ENCODE results near the gene SP7. TPM values are rescaled to one million over a fixed set of nuclear protein-coding genes. Genes with fewer than 3 reads are reported as not detected.
"Not testable (repeated sequence)": the region's sequence is repeated elsewhere in the genome, so short reads cannot be mapped to it uniquely, and the experiment has no call there.

SP7 gene
- total and polyA plus RNA-seq, 12 donors: not detected

DNA sequence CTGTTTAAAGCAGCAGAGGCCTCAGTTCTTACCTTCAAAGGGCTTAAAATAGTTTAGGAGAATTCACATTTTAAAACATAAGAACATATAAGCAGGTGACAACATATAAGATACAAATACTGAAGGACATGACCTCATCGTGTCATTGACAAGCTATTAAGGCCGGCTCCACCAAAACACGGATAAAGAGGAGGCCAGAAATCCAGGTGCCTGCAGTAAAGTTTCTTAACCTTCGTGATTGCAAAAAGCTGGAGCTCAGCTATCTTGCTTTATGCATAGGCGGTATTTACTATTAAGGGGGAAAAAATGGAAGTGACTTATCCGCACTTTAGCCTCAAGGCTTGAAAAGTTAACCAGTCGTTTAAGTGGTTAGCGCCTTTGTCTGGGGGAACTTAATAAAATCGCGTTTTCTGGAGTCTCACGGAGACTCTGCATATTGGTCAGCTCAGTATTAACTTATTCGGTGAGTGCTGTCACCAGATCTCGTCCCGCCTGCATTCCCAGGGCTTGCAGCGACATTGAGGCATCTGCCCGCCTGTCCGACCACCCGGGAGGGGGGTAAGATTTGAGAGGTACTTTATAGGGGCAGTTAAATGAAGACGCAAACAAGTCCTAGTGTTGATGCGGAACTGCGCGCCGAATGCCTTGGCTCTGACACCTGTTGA, 42.7 kb upstream of the SP7 start:
- Histone ChIP-seq H3K4me3 (peak overlapping the region; percentile 40 to 70 (median 60)), H3K36me3 (peaks cover 0 to 27% (median 19%) of the 10 kb centered on the region in 9 donors), H3K27ac (peak overlapping the region; percentile 91 to 99 (median 96)), H3K4me1 (peaks cover 16 to 42% (median 37%) of the 10 kb centered on the region in 9 donors), H3K9me3 (no peaks in the 10 kb centered on the region), H3K27me3 (no peaks in the 10 kb centered on the region)
- TF ChIP-seq, protein P1, sequence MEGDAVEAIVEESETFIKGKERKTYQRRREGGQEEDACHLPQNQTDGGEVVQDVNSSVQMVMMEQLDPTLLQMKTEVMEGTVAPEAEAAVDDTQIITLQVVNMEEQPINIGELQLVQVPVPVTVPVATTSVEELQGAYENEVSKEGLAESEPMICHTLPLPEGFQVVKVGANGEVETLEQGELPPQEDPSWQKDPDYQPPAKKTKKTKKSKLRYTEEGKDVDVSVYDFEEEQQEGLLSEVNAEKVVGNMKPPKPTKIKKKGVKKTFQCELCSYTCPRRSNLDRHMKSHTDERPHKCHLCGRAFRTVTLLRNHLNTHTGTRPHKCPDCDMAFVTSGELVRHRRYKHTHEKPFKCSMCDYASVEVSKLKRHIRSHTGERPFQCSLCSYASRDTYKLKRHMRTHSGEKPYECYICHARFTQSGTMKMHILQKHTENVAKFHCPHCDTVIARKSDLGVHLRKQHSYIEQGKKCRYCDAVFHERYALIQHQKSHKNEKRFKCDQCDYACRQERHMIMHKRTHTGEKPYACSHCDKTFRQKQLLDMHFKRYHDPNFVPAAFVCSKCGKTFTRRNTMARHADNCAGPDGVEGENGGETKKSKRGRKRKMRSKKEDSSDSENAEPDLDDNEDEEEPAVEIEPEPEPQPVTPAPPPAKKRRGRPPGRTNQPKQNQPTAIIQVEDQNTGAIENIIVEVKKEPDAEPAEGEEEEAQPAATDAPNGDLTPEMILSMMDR (IDR thresholded peaks at IDR 0.05): no peak
- no peak for DNase-seq
- ATAC-seq: no peak
- intact Hi-C loops (cut with DNase I): no loop called here
- 15 to 18% methylated on average over 23 of the region's 23 CpGs for WGBS, 2 donors

GRCh38 chr12:53378222-53378621, 42.1 kb upstream of the SP7 start:
- TF ChIP-seq, protein P1 (IDR thresholded peaks at IDR 0.05): no peak
- no peaks in the 10 kb centered on the region for H3K27me3 ChIP-seq
- H3K4me1 ChIP-seq: peaks cover 13 to 42% (median 31%) of the 10 kb centered on the region in 9 donors
- H3K27ac ChIP-seq: peak overlapping the region in 9 of 10 donors; percentile 91 to 99 (median 96)
- ATAC-seq (no peak), DNase-seq (no peak)
- H3K36me3 ChIP-seq: peaks cover 0 to 21% (median 13%) of the 10 kb centered on the region in 9 donors
- 97 to 98% methylated on average over 12 of the region's 12 CpGs for WGBS, 2 donors
- no peak overlapping the region for H3K4me3 ChIP-seq
- intact Hi-C loops (cut with DNase I): no loop called here
- H3K9me3 ChIP-seq: no peaks in the 10 kb centered on the region

DNA sequence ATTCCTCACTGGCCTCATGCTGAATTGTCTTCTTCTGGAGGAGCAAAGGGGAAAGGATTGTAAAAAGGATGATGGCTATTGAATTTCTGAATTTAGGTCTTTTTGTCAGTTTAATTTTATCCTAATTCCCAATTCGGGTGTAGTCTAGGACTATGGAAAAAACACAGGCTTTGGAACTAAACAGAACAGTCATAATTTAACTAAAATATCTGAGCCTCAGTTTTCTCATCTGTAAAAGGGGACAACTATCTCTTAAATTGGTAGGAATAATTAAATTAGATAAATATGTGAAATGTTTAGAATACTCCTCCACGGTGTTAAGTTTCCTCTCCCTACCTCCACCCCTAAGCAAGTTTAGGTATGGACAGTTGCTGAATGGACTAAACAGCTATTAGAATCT, 40.6 kb upstream of the SP7 start:
- H3K27me3 ChIP-seq: no peaks in the 10 kb centered on the region
- no peak for DNase-seq
- H3K4me1 ChIP-seq: peaks cover 0 to 40% (median 25%) of the 10 kb centered on the region in 9 donors
- H3K9me3 ChIP-seq: no peaks in the 10 kb centered on the region
- TF ChIP-seq, protein P1 (IDR thresholded peaks at IDR 0.05): no peak
- 88 to 90% methylated on average over 2 of the region's 2 CpGs for WGBS, 2 donors
- no peak overlapping the region for H3K27ac ChIP-seq
- peaks cover 0 to 6% (median 0%) of the 10 kb centered on the region in 9 donors for H3K36me3 ChIP-seq
- no peak overlapping the region for H3K4me3 ChIP-seq
- no peak for ATAC-seq
- intact Hi-C loops (cut with DNase I): no loop called here

GRCh38 chr12:53374277-53374676, 38.1 kb upstream of the SP7 start:
- Histone ChIP-seq H3K4me1 (peaks cover 8 to 54% (median 24%) of the 10 kb centered on the region in 9 donors), H3K27ac (peak overlapping the region in 1 of 10 donors; percentile 54)
- H3K36me3 ChIP-seq; DNase-seq; ATAC-seq; H3K27me3 ChIP-seq; H3K4me3 ChIP-seq; H3K9me3 ChIP-seq; intact Hi-C loops (cut with DNase I): not testable (repeated sequence)
- WGBS, 2 donors: 89 to 94% methylated on average over 14 of the region's 14 CpGs

- DNase-seq; H3K9me3 ChIP-seq; H3K27me3 ChIP-seq; H3K36me3 ChIP-seq; H3K4me3 ChIP-seq; ATAC-seq; intact Hi-C loops (cut with DNase I): not testable (repeated sequence)
- WGBS, 2 donors: 84 to 86% methylated on average over 6 of the region's 6 CpGs
- Histone ChIP-seq H3K27ac (peak overlapping the region in 2 of 10 donors; percentile 41 to 54), H3K4me1 (peaks cover 8 to 55% (median 22%) of the 10 kb centered on the region in 9 donors)
These were observed 37.5 kb upstream of the SP7 start for GRCh38 chr12:53373554-53374133.
